ENCODE results near the gene EYS. TPM values are rescaled to one million over a fixed set of nuclear protein-coding genes. Genes with fewer than 3 reads are reported as not detected.

Gene EYS
- total and polyA plus RNA-seq, 7 donors = 0.07 to 0.46 TPM; not detected in 5

- no peak for DNase-seq
- no peak overlapping the region for H3K4me3 ChIP-seq
- no peaks in the 10 kb centered on the region for H3K9me3 ChIP-seq
- no peak overlapping the region for H3K27ac ChIP-seq
- intact Hi-C loops (cut with DNase I) = no loop called here
- no peaks in the 10 kb centered on the region for H3K4me1 ChIP-seq
- H3K27me3 ChIP-seq = no peaks in the 10 kb centered on the region
- H3K36me3 ChIP-seq = no peaks in the 10 kb centered on the region
- 20 to 70% methylated on average over 11 of the region's 11 CpGs for WGBS, 2 donors
- TF ChIP-seq POLR2A (IDR thresholded peaks at IDR 0.05) (no peak), EP300 (IDR thresholded peaks at IDR 0.05) (no peak), POLR2AphosphoS5 (IDR thresholded peaks at IDR 0.05) (no peak), CTCF (IDR thresholded peaks at IDR 0.05) (no peak)
Observed at GRCh38 chr6:64301307-64302236, 1405.5 kb downstream of the EYS start.

- no peak for DNase-seq
- Histone ChIP-seq H3K4me1 (no peaks in the 10 kb centered on the region), H3K4me3 (no peak overlapping the region), H3K9me3 (no peaks in the 10 kb centered on the region), H3K27me3 (no peaks in the 10 kb centered on the region), H3K36me3 (no peaks in the 10 kb centered on the region), H3K27ac (no peak overlapping the region)
- intact Hi-C loops (cut with DNase I) = no loop called here
- WGBS, 2 donors = 92 to 94% methylated on average over 7 of the region's 7 CpGs
- no peak for TF ChIP-seq POLR2AphosphoS5 (IDR thresholded peaks at IDR 0.05)
- no peak for TF ChIP-seq EP300 (IDR thresholded peaks at IDR 0.05)
- TF ChIP-seq POLR2A (IDR thresholded peaks at IDR 0.05) = no peak
- TF ChIP-seq CTCF (IDR thresholded peaks at IDR 0.05) = no peak
Observed at GRCh38 chr6:64299176-64299575, 1407.8 kb downstream of the EYS start.

- Histone ChIP-seq H3K27ac (no peak overlapping the region), H3K9me3 (no peaks in the 10 kb centered on the region), H3K4me3 (no peak overlapping the region), H3K36me3 (no peaks in the 10 kb centered on the region), H3K27me3 (no peaks in the 10 kb centered on the region), H3K4me1 (no peaks in the 10 kb centered on the region)
- DNase-seq = no peak
- TF ChIP-seq POLR2AphosphoS5 (IDR thresholded peaks at IDR 0.05) = no peak
- no peak for TF ChIP-seq POLR2A (IDR thresholded peaks at IDR 0.05)
- no peak for TF ChIP-seq EP300 (IDR thresholded peaks at IDR 0.05)
- TF ChIP-seq CTCF (IDR thresholded peaks at IDR 0.05) = no peak
- intact Hi-C loops (cut with DNase I) = no loop called here
Observed at GRCh38 chr6:64294034-64294433, 1413.0 kb downstream of the EYS start.

- DNase-seq = no peak
- no peaks in the 10 kb centered on the region for H3K36me3 ChIP-seq
- no peaks in the 10 kb centered on the region for H3K9me3 ChIP-seq
- H3K4me3 ChIP-seq = no peak overlapping the region
- H3K27me3 ChIP-seq = no peaks in the 10 kb centered on the region
- intact Hi-C loops (cut with DNase I) = no loop called here
- no peak for TF ChIP-seq CTCF (IDR thresholded peaks at IDR 0.05)
- TF ChIP-seq POLR2A (IDR thresholded peaks at IDR 0.05) = no peak
- no peak for TF ChIP-seq EP300 (IDR thresholded peaks at IDR 0.05)
- no peak for TF ChIP-seq POLR2AphosphoS5 (IDR thresholded peaks at IDR 0.05)
- no peaks in the 10 kb centered on the region for H3K4me1 ChIP-seq
- no peak overlapping the region for H3K27ac ChIP-seq
Observed at GRCh38 chr6:64293298-64293697, 1413.7 kb downstream of the EYS start.
